HG03039 (cell line): ENCODE results near the gene TIMELESS.
A peak's percentile ranks its signal among the peaks of the same experiment; 100 is the strongest.
"Not testable (repeated sequence)": the region's sequence is repeated elsewhere in the genome, so short reads cannot be mapped to it uniquely, and the experiment has no call there.

ENCODE experiments used
- ATAC-seq: cut with Tn5 transposase; IDR thresholded peaks from one replicate; pipeline ENCODE4 v1.9.1; 2021; ENCODE audit warnings: mild to moderate bottlenecking, moderate library complexity; ENCODE audit not compliant: unreplicated experiment

Gene TIMELESS

GRCh38 chr12:56469007-56469930, 20.0 kb upstream of the TIMELESS start:
- no peak for ATAC-seq

GRCh38 chr12:56468216-56469006, 19.2 kb upstream of the TIMELESS start, which contains the start of gene SPRYD4:
Gene SPRYD4, plus strand, starts transcription at chr12:56468578. Its CDS starts 14 bp downstream, at chr12:56468592.
- peak; percentile 84 for ATAC-seq

- no peak for ATAC-seq
Observed at GRCh38 chr12:56462565-56462964, 13.3 kb upstream of the TIMELESS start.

- ATAC-seq: no peak
Observed at GRCh38 chr12:56461235-56462159, 12.3 kb upstream of the TIMELESS start.

GRCh38 chr12:56457817-56458216, 8.6 kb upstream of the TIMELESS start:
- no peak for ATAC-seq

- ATAC-seq: no peak
Observed at GRCh38 chr12:56454557-56454956, 5.3 kb upstream of the TIMELESS start, which contains the start of gene MIP. Gene MIP, minus strand, starts transcription at chr12:56454657. Its CDS starts 44 bp downstream, at chr12:56454613.

- no peak for ATAC-seq
Observed at GRCh38 chr12:56451147-56451546, 1.9 kb upstream of the TIMELESS start.

- no peak for ATAC-seq
Observed at GRCh38 chr12:56450241-56450640, 1.0 kb upstream of the TIMELESS start.

GRCh38 chr12:56449622-56449984, 377 bp upstream of the TIMELESS start:
- ATAC-seq: no peak

- ATAC-seq: not testable (repeated sequence)
Observed at GRCh38 chr12:56443208-56443607, 6.0 kb downstream of the TIMELESS start.

GRCh38 chr12:56437430-56438176, 11.6 kb downstream of the TIMELESS start:
- no peak for ATAC-seq

- ATAC-seq: no peak
Observed at GRCh38 chr12:56434828-56435227, 14.4 kb downstream of the TIMELESS start.

- ATAC-seq: no peak
Observed at GRCh38 chr12:56431850-56432249, 17.4 kb downstream of the TIMELESS start.

GRCh38 chr12:56431288-56431687, 17.9 kb downstream of the TIMELESS start:
- ATAC-seq: no peak

- no peak for ATAC-seq
Observed at GRCh38 chr12:56425940-56426438, 23.2 kb downstream of the TIMELESS start.

- no peak for ATAC-seq
Observed at GRCh38 chr12:56425193-56425592, 24.0 kb downstream of the TIMELESS start.

GRCh38 chr12:56420411-56420810, 28.8 kb downstream of the TIMELESS start:
- ATAC-seq: no peak

GRCh38 chr12:56417739-56418138, 31.5 kb downstream of the TIMELESS start:
- no peak for ATAC-seq

GRCh38 chr12:56414401-56414800, 34.8 kb downstream of the TIMELESS start:
- no peak for ATAC-seq

GRCh38 chr12:56413392-56413791, 35.8 kb downstream of the TIMELESS start:
- ATAC-seq: no peak
